Measurements from ENCODE around the gene FAM168A. TPM values are rescaled to one million over a fixed set of nuclear protein-coding genes. Genes with fewer than 3 reads are reported as not detected.

FAM168A gene
- total and polyA plus RNA-seq, 2 of the 8 experiments (the other 6 are each of a cell fraction or from before 2014, with no cell fraction given), result 17.1 to 21.6 TPM

GRCh38 chr11:73392108-73393010 is 205.6 kb downstream of the FAM168A start:
- FAIRE-seq (no peak), DNase-seq (ENCODE audit: low read depth in 1 of 2, low spot score in 2 of 2) (no peak)
- Histone ChIP-seq H3K9me3 (ENCODE audit: insufficient read depth in 2 of 2, low read depth in 1 of 2, low read length in 1 of 2) (no peaks in the 10 kb centered on the region), H2BK15ac (ENCODE audit: low read length) (0 out of 2 replicates have a peak overlapping the region, but pooled peaks have one; percentile 8), H3K79me1 (ENCODE audit: low read depth, low read length) (no peaks in the 10 kb centered on the region), H3K14ac (ENCODE audit: insufficient read length) (no peak overlapping the region), H3K79me2 (ENCODE audit: control insufficient read depth in 1 of 2, insufficient read depth in 2 of 2, low read length in 2 of 2) (no peaks in the 10 kb centered on the region), H3K23ac (ENCODE audit: insufficient read length) (no peak overlapping the region), H3K18ac (ENCODE audit: extremely low read depth, low read length) (no peak overlapping the region), H2BK120ac (replicated peaks; ENCODE audit: low read depth, low read length) (no peak overlapping the region), H3K27me3 (replicated peaks in 1 of 4; ENCODE audit: control insufficient read depth in 3 of 4, extremely low read depth in 1 of 4, insufficient read depth in 3 of 4, low read length in 3 of 4) (no peaks in the 10 kb centered on the region), H2AFZ (ENCODE audit: low read length) (no peak overlapping the region), H2BK12ac (ENCODE audit: low read depth, low read length) (no peak overlapping the region), H2BK20ac (ENCODE audit: low read length) (no peak overlapping the region), H4K91ac (replicated peaks; ENCODE audit: insufficient read length, low read length) (no peak overlapping the region), H3K23me2 (ENCODE audit: low read depth, low read length) (no peaks in the 10 kb centered on the region), H2AK5ac (ENCODE audit: low read depth, low read length) (no peak overlapping the region), H3K36me3 (ENCODE audit: control insufficient read depth in 2 of 4, insufficient read depth in 4 of 4, low read length in 3 of 4) (no peaks in the 10 kb centered on the region), H3K27ac (ENCODE audit: low read depth, low read length) (no peak overlapping the region), H3K56ac (replicated peaks; ENCODE audit: insufficient read length, low read depth, low read length) (no peak overlapping the region), H4K5ac (ENCODE audit: insufficient read length, low read depth, low read length) (no peak overlapping the region), H3K4ac (replicated peaks; ENCODE audit: insufficient read length, low read depth, low read length) (no peak overlapping the region), H3K4me1 (replicated peaks in 1 of 4; ENCODE audit: control insufficient read depth in 3 of 4, insufficient read depth in 4 of 4, low read length in 3 of 4) (peaks cover 0 to 2% (median 0%) of the 10 kb centered on the region in 4 experiments; a peak in 2 of 7 replicates), H3K4me3 (ENCODE audit: extremely low read depth in 1 of 4, insufficient read depth in 2 of 4, low read depth in 3 of 4, low read length in 4 of 4) (no peak overlapping the region), H4K8ac (ENCODE audit: extremely low read depth, insufficient read depth, low read length) (no peak overlapping the region; the same call in 1 of the 2 replicates), H3K9ac (replicated peaks in 1 of 4; ENCODE audit: extremely low read depth in 1 of 4, low read depth in 3 of 4, low read length in 3 of 4) (no peak overlapping the region), H2BK5ac (ENCODE audit: low read depth, low read length) (0 out of 2 replicates have a peak overlapping the region, but pooled peaks have one; percentile 44), H4K20me1 (replicated peaks in 1 of 2; ENCODE audit: control insufficient read depth in 1 of 2, insufficient read depth in 2 of 2, low read length in 2 of 2) (peaks cover 3 to 11% of the 10 kb centered on the region in 2 experiments), H3K4me2 (ENCODE audit: insufficient read depth in 1 of 2, low read depth in 2 of 2, low read length in 2 of 2) (no peak overlapping the region)
- POLR2A ChIA-PET (ENCODE audit: partially characterized antibody), result interaction anchor here (1.7 kb wide), 1 partner anchor 41 kb away, joined by 4 read pairs; no protein-coding TSS in a partner anchor
- WGBS, 2 experiments (ENCODE audit: extremely low coverage in 1 of 2, insufficient coverage in 1 of 2, insufficient read length in 1 of 2, insufficient replicate concordance in 2 of 2, low coverage in 1 of 2, low lambda C conversion rate in 2 of 2, missing lambda C conversion rate in 1 of 2), result 92% methylated on average over 26 of the region's 31 CpGs; no CpG with 5 or more reads in 1 of the 2 experiments
- CTCF ChIA-PET (ENCODE audit: partially characterized antibody), result interaction anchor here (0.5 to 59.1 kb wide), 38 partner anchors 9 to 1323 kb away, joined by 3 to 1456 read pairs (median 5); no protein-coding TSS in a partner anchor
- TF ChIP-seq CEBPB (IDR thresholded peaks at IDR 0.05; ENCODE audit: low read depth, low read length), result no peak
- no peak for TF ChIP-seq CTCF (IDR thresholded peaks at IDR 0.05; ENCODE audit: control extremely low read depth in 1 of 3, insufficient read depth in 1 of 3, low read depth in 1 of 3, low read length in 3 of 3)
- TF ChIP-seq POLR2A (IDR thresholded peaks at IDR 0.05; ENCODE audit: control extremely low read depth in 1 of 2, low read depth in 2 of 2, low read length in 2 of 2), result no peak
- no peak for TF ChIP-seq TCF12 (IDR thresholded peaks at IDR 0.05; ENCODE audit: low read depth, low read length)
- TF ChIP-seq SIRT6 (IDR thresholded peaks at IDR 0.05; ENCODE audit: low read length), result no peak
- no peak for TF ChIP-seq JUN (IDR thresholded peaks at IDR 0.05; ENCODE audit: low read depth, low read length)
- no peak for TF ChIP-seq HDAC6 (IDR thresholded peaks at IDR 0.05; ENCODE audit: low read depth, low read length)
- no peak for TF ChIP-seq RFX5 (IDR thresholded peaks at IDR 0.05; ENCODE audit: borderline replicate concordance, low read depth, low read length)
- no peak for TF ChIP-seq TAF7 (optimal IDR thresholded peaks at IDR 0.05; ENCODE audit: borderline replicate concordance, low read depth, low read length)
- no peak for TF ChIP-seq GTF2F1 (IDR thresholded peaks at IDR 0.05; ENCODE audit: borderline replicate concordance, low read depth, low read length)

Measured in H1 (cell line).